Fibroblast of lung (primary cell): ENCODE results near the gene CCDC142.

Experiments used
- EZH2 ChIP-seq: IDR thresholded peaks from 2 replicates; pipeline ENCODE4 v1.5.1; 2012; ENCODE audit warnings: low read length, control low read depth, mild to moderate bottlenecking; ENCODE audit errors: missing control alignments
- TF ChIP-seq, protein P1 (sequence below), 2 donors: IDR thresholded peaks in 1 of 2; conservative IDR thresholded peaks in 1 of 2; 1 replicate in 1 of 2; 2 replicates in 1 of 2; pipeline ENCODE4 v1.5.1; 2011 to 2012; ENCODE audit warnings: low read length in 2 of 2, control low read depth in 1 of 2, inconsistent platforms in 1 of 2, low read depth in 1 of 2, mild to moderate bottlenecking in 1 of 2

DNA sequence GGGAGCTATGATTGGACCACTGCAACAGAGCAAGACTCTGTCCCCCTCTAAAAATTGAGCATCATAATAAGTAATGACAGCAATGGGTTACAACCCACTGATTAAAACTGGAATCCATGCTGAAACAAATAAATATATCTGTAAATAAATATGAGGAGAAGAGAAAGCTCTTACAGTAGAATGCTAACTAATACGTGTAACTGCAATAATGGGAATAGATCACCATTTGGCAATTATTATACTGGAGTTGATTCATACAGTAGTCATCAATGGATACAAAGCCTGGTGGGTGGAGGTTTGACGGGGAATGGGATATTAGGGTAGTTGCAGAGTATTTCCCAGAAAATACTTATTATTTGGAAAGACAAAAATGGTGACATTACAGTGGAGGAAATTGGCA, 34.0 kb downstream of the CCDC142 start:
- no peak for TF ChIP-seq EZH2
- TF ChIP-seq, protein P1, sequence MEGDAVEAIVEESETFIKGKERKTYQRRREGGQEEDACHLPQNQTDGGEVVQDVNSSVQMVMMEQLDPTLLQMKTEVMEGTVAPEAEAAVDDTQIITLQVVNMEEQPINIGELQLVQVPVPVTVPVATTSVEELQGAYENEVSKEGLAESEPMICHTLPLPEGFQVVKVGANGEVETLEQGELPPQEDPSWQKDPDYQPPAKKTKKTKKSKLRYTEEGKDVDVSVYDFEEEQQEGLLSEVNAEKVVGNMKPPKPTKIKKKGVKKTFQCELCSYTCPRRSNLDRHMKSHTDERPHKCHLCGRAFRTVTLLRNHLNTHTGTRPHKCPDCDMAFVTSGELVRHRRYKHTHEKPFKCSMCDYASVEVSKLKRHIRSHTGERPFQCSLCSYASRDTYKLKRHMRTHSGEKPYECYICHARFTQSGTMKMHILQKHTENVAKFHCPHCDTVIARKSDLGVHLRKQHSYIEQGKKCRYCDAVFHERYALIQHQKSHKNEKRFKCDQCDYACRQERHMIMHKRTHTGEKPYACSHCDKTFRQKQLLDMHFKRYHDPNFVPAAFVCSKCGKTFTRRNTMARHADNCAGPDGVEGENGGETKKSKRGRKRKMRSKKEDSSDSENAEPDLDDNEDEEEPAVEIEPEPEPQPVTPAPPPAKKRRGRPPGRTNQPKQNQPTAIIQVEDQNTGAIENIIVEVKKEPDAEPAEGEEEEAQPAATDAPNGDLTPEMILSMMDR (conservative IDR thresholded peaks at IDR 0.05 in 1 of 2, IDR thresholded peaks at IDR 0.05 in 1 of 2; ENCODE audit: low read depth in 1 of 2, low read length in 2 of 2): no peak
